DND-41 (cell line): ENCODE results near the gene BPIFB4.

ENCODE experiments used
- ATAC-seq: fragments of 200-7000 bp; cut with Tn5 transposase; 3 replicates; pipeline ENCODE4 v1.9.1; 2021; ENCODE audit warnings: low read depth; ENCODE audit not compliant: insufficient read depth
- DNase-seq: peaks from one replicate; pipeline ENCODE4 v3.0.0-alpha.2; 2020
- H2AFZ ChIP-seq: 2 replicates; pipeline ENCODE4 v1.6.0; 2012; ENCODE audit warnings: low read depth, low read length
- H3K27ac ChIP-seq: 2 replicates; pipeline ENCODE4 v1.5.1; 2012; ENCODE audit warnings: low read length, inconsistent platforms
- H3K27me3 ChIP-seq: fragments of 200-600 bp; sonication (generic); 2 replicates; pipeline ENCODE4 v1.6.0; 2012; ENCODE audit warnings: low read length, mild to moderate bottlenecking, inconsistent platforms; ENCODE audit not compliant: insufficient read depth, poor library complexity
- H3K36me3 ChIP-seq: 2 replicates; pipeline ENCODE4 v1.5.1; 2012; ENCODE audit warnings: low read length, inconsistent platforms; ENCODE audit not compliant: insufficient read depth
- H3K4me1 ChIP-seq: 2 replicates; pipeline ENCODE4 v1.5.1; 2012; ENCODE audit warnings: mild to moderate bottlenecking, low read length; ENCODE audit not compliant: insufficient read depth
- H3K4me2 ChIP-seq: 2 replicates; pipeline ENCODE4 v1.6.0; 2012; ENCODE audit warnings: mild to moderate bottlenecking, moderate library complexity, low read length, inconsistent platforms; ENCODE audit not compliant: insufficient read depth
- H3K4me3 ChIP-seq, 2 experiments: fragments of 200-600 bp in 1 of 2; shearing (Covaris generic) in 1 of 2; 2 replicates each; pipeline ENCODE4 v1.5.1; 2012 to 2016; ENCODE audit warnings: inconsistent platforms in 2 of 2, low read length in 2 of 2, mild to moderate bottlenecking in 2 of 2, low read depth in 1 of 2, moderate library complexity in 1 of 2
- H3K79me2 ChIP-seq: 2 replicates; pipeline ENCODE4 v1.6.0; 2012; ENCODE audit warnings: low read length, inconsistent platforms; ENCODE audit not compliant: insufficient read depth
- H3K9ac ChIP-seq: 2 replicates; pipeline ENCODE4 v1.6.0; 2012; ENCODE audit warnings: low read depth, mild to moderate bottlenecking, inconsistent platforms, low read length, moderate library complexity
- H3K9me3 ChIP-seq: 2 replicates; pipeline ENCODE4 v1.5.1; 2012; ENCODE audit warnings: low read length, moderate library complexity, mild to moderate bottlenecking, inconsistent platforms; ENCODE audit not compliant: insufficient read depth, severe bottlenecking
- H4K20me1 ChIP-seq: 2 replicates; pipeline ENCODE4 v1.6.0; 2012; ENCODE audit warnings: low read length; ENCODE audit not compliant: insufficient read depth
- CTCF ChIP-seq: IDR thresholded peaks from 2 replicates; pipeline ENCODE4 v1.5.1; 2012; ENCODE audit warnings: borderline replicate concordance, low read length, moderate library complexity, mild to moderate bottlenecking; ENCODE audit not compliant: poor library complexity, severe bottlenecking; ENCODE audit errors: extremely low read depth
- EZH2 ChIP-seq: IDR thresholded peaks from 3 replicates; pipeline ENCODE4 v1.6.1; 2012; ENCODE audit warnings: borderline replicate concordance, low read depth, mild to moderate bottlenecking, moderate library complexity, low read length, inconsistent platforms; ENCODE audit not compliant: severe bottlenecking

BPIFB4 gene

GRCh38 chr20:33079259-33079658 lies at the start of gene BPIFB4:
Gene BPIFB4, plus strand, starts transcription at chr20:33079643. Its CDS starts 1,884 bp downstream, at chr20:33081527.
- ATAC-seq (no peak), DNase-seq (no peak)
- Histone ChIP-seq H3K27me3 (no peaks in the 10 kb centered on the region), H2AFZ (no peak within 1 kb of the TSS), H3K27ac (no peak within 1 kb of the TSS), H3K9ac (no peak within 1 kb of the TSS), H3K79me2 (no peaks in the 10 kb centered on the region), H3K4me3 (no peak within 1 kb of the TSS), H3K4me2 (no peak within 1 kb of the TSS), H3K4me1 (no peaks in the 10 kb centered on the region), H3K9me3 (no peaks in the 10 kb centered on the region), H4K20me1 (no peaks in the 10 kb centered on the region), H3K36me3 (no peaks in the 10 kb centered on the region)
- no peak for TF ChIP-seq CTCF
- no peak for TF ChIP-seq EZH2

GRCh38 chr20:33030076-33030475 lies 49.4 kb upstream of the BPIFB4 start:
- DNase-seq (no peak), ATAC-seq (no peak)
- Histone ChIP-seq H3K4me2 (no peak overlapping the region), H3K27me3 (no peaks in the 10 kb centered on the region), H3K4me3 (no peak overlapping the region), H3K79me2 (no peaks in the 10 kb centered on the region), H3K9ac (no peak overlapping the region), H3K4me1 (no peaks in the 10 kb centered on the region), H4K20me1 (no peaks in the 10 kb centered on the region), H3K36me3 (no peaks in the 10 kb centered on the region), H3K27ac (no peak overlapping the region), H3K9me3 (no peaks in the 10 kb centered on the region), H2AFZ (no peak overlapping the region)
- TF ChIP-seq CTCF (no peak), EZH2 (no peak)

DNA sequence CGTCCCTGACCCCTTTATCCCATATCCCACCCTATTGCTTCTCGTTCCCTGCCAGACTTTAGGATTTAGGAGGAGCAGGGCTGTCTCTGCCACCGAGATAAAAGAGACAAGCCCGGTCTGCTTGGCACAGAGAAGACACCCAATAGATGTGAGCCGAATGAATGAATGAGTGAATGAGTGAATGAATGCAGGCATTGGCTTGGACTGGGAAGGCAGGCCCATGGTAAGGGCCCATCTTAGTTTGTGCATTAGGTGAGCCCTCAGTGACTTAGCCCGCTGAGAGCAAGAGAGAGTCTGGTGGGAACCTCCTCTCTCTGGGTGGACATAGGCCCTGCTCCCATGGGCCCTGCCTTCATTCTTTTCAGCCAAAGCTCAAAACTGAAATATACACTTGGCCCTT lies 48.9 kb upstream of the BPIFB4 start:
- TF ChIP-seq CTCF (no peak), EZH2 (no peak)
- no peaks in the 10 kb centered on the region for H3K9me3 ChIP-seq
- H2AFZ ChIP-seq: no peak overlapping the region
- H3K79me2 ChIP-seq: no peaks in the 10 kb centered on the region
- H3K9ac ChIP-seq: no peak overlapping the region
- no peaks in the 10 kb centered on the region for H3K36me3 ChIP-seq
- no peaks in the 10 kb centered on the region for H3K4me1 ChIP-seq
- no peak for ATAC-seq
- H3K27me3 ChIP-seq: no peaks in the 10 kb centered on the region
- no peak overlapping the region for H3K4me3 ChIP-seq
- H4K20me1 ChIP-seq: no peaks in the 10 kb centered on the region
- H3K4me2 ChIP-seq: no peak overlapping the region
- no peak for DNase-seq
- H3K27ac ChIP-seq: no peak overlapping the region

DNA sequence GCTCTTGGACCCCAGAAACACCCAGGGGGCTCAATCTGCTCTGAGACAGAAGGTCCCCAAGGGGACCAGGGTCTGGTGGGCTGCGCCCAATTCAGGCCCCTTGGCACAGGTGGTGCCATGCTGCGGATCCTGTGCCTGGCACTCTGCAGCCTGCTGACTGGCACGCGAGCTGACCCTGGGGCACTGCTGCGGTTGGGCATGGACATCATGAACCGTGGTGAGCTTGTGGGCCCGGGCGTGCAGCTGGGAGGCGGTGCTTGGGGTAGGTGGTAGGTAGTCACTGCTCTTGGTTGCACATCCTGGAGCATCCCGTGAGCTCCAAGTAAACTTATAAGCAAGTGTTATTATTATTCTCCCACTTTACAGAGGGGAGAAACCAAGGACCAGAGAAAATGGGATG lies 47.9 kb upstream of the BPIFB4 start, which contains the start of gene BPIFB6:
Gene BPIFB6, plus strand, starts transcription at position 118 of the 400 bp plus-strand sequence. Its CDS starts 0 bp downstream, at position 118.
- Histone ChIP-seq H3K27me3 (no peaks in the 10 kb centered on the region), H3K4me1 (no peaks in the 10 kb centered on the region), H3K79me2 (no peaks in the 10 kb centered on the region), H3K36me3 (no peaks in the 10 kb centered on the region), H3K4me2 (no peak within 1 kb of the TSS), H3K4me3 (no peak within 1 kb of the TSS), H3K9ac (no peak within 1 kb of the TSS), H4K20me1 (no peaks in the 10 kb centered on the region), H3K27ac (no peak within 1 kb of the TSS), H2AFZ (no peak within 1 kb of the TSS), H3K9me3 (no peaks in the 10 kb centered on the region)
- TF ChIP-seq CTCF: no peak
- no peak for ATAC-seq
- no peak for DNase-seq
